GM23248 (cell line): Measurements from ENCODE around the gene RPS6KA3. TPM values are rescaled to one million over a fixed set of nuclear protein-coding genes. Genes with fewer than 3 reads are reported as not detected.

Experiments
- DNase-seq: peaks from one replicate; pipeline ENCODE4 v3.0.0-alpha.2; 2015
- H2AFZ ChIP-seq: fragments of 200-600 bp; sonication (generic); 2 replicates; pipeline ENCODE4 v1.6.1; 2016; ENCODE audit warnings: antibody characterized with exemption
- H3F3A ChIP-seq: fragments of 200-600 bp; sonication (generic); 2 replicates; pipeline ENCODE4 v1.6.1; 2016; ENCODE audit warnings: mild to moderate bottlenecking, antibody characterized with exemption, mixed run types; ENCODE audit not compliant: insufficient read depth
- H3K27ac ChIP-seq: fragments of 200-600 bp; sonication (generic); 2 replicates; pipeline ENCODE4 v1.5.1; 2016; ENCODE audit warnings: mild to moderate bottlenecking
- H3K27me3 ChIP-seq: fragments of 200-600 bp; sonication (generic); replicated peaks from 2 replicates; pipeline ENCODE4 v1.6.1; 2016; ENCODE audit warnings: mild to moderate bottlenecking; ENCODE audit not compliant: insufficient read depth
- H3K36me3 ChIP-seq: fragments of 200-600 bp; sonication (generic); 2 replicates; pipeline ENCODE4 v1.6.1; 2016; ENCODE audit warnings: low read depth, mild to moderate bottlenecking
- H3K4me1 ChIP-seq: fragments of 200-600 bp; sonication (generic); 2 replicates; pipeline ENCODE4 v1.6.1; 2016; ENCODE audit warnings: mild to moderate bottlenecking; ENCODE audit not compliant: insufficient read depth
- H3K4me2 ChIP-seq: fragments of 200-600 bp; sonication (generic); one replicate; pipeline ENCODE4 v1.6.1; 2016; ENCODE audit warnings: mild to moderate bottlenecking; ENCODE audit not compliant: unreplicated experiment
- H3K4me3 ChIP-seq: fragments of 200-600 bp; sonication (generic); 2 replicates; pipeline ENCODE4 v1.5.1; 2016; ENCODE audit warnings: mild to moderate bottlenecking
- H3K79me2 ChIP-seq: fragments of 200-600 bp; sonication (generic); 2 replicates; pipeline ENCODE4 v1.6.1; 2016; ENCODE audit warnings: mild to moderate bottlenecking; ENCODE audit not compliant: insufficient read depth
- H3K9ac ChIP-seq: fragments of 200-600 bp; sonication (generic); 2 replicates; pipeline ENCODE4 v1.6.1; 2016; ENCODE audit warnings: mild to moderate bottlenecking
- H3K9me2 ChIP-seq: fragments of 200-600 bp; sonication (generic); 2 replicates; pipeline ENCODE4 v1.6.1; 2016; ENCODE audit warnings: mixed run types, mild to moderate bottlenecking, moderate library complexity; ENCODE audit not compliant: insufficient read depth
- H3K9me3 ChIP-seq: fragments of 200-600 bp; sonication (generic); one replicate; pipeline ENCODE4 v1.6.1; 2017; ENCODE audit warnings: low read depth
- H4K20me1 ChIP-seq: fragments of 200-600 bp; sonication (generic); 2 replicates; pipeline ENCODE4 v1.6.0; 2016; ENCODE audit not compliant: insufficient read depth
- EZH2 ChIP-seq: fragments of 200-600 bp; sonication (generic); IDR thresholded peaks from 2 replicates; pipeline ENCODE4 v1.6.1; 2018; ENCODE audit warnings: antibody characterized with exemption, mild to moderate bottlenecking; ENCODE audit not compliant: insufficient read depth, poor library complexity, severe bottlenecking
- EZH2phosphoT487 ChIP-seq: fragments of 200-600 bp; sonication (generic); IDR thresholded peaks from 2 replicates; pipeline ENCODE4 v1.6.1; 2018; ENCODE audit warnings: antibody characterized with exemption, moderate library complexity, mild to moderate bottlenecking, low read depth; ENCODE audit not compliant: insufficient read depth
- WGBS, 2 experiments: methylation state at CpG; one replicate each; pipeline ENCODE4 v1.1.6; 2015 to 2017; ENCODE audit warnings: low lambda C conversion rate in 2 of 2, low coverage in 1 of 2; ENCODE audit errors: missing lambda C conversion rate in 2 of 2; 5-methylcytosine and 5-hydroxymethylcytosine counted together
- in situ Hi-C: fragments of 300-500 bp; cut with MboI; formaldehyde crosslinking; loops from 2 replicates; pipeline ENCODE4 v1.15.0; 2020
- polyA plus RNA-seq: library from polyadenylated mRNA; unstranded; fragments of >200 nt; fragmentation: Nextera tagmentation; extraction: Ambion mirVana; gene quantifications from 2 replicates; pipeline ENCODE4 v1.2.1, GENCODE V29; 2016
- total RNA-seq: library from RNA; depleted of rRNA; stranded (reverse); fragments of >200 nt; shearing (Covaris generic); gene quantifications from 2 replicates; pipeline ENCODE4 v1.2.3, GENCODE V29; 2014

The RPS6KA3 gene
- total and polyA plus RNA-seq, 2 experiments from 2014 or later, result 8.1 to 33.8 TPM

- Histone ChIP-seq H3K27me3 (no peaks in the 10 kb centered on the region), H3K4me1 (peaks cover 14% of the 10 kb centered on the region), H2AFZ (no peak overlapping the region), H3K36me3 (no peaks in the 10 kb centered on the region), H3K4me2 (no peak overlapping the region), H3F3A (peaks cover 6% of the 10 kb centered on the region; the same call in 1 of the 2 replicates), H3K9ac (no peak overlapping the region), H3K4me3 (no peak overlapping the region), H3K9me2 (no peaks in the 10 kb centered on the region), H4K20me1 (no peaks in the 10 kb centered on the region), H3K9me3 (no peaks in the 10 kb centered on the region), H3K27ac (no peak overlapping the region), H3K79me2 (peaks cover 73% of the 10 kb centered on the region)
- WGBS, 2 experiments, result 96 to 98% methylated on average over 7 of the region's 7 CpGs
- DNase-seq, result no peak
- no peak for TF ChIP-seq EZH2phosphoT487
- no peak for TF ChIP-seq EZH2
- in situ Hi-C loops, result no loop called here
Observed at GRCh38 chrX:20248592-20249192, 18.0 kb downstream of the RPS6KA3 start.

- 28 to 33% methylated on average over 2 of the region's 2 CpGs for WGBS, 2 experiments
- no peak overlapping the region for H3K27ac ChIP-seq
- H3K36me3 ChIP-seq, result no peaks in the 10 kb centered on the region
- no peak overlapping the region for H3K9ac ChIP-seq
- H4K20me1 ChIP-seq, result no peaks in the 10 kb centered on the region
- no peak overlapping the region for H2AFZ ChIP-seq
- no peaks in the 10 kb centered on the region for H3K9me3 ChIP-seq
- peaks cover 11% of the 10 kb centered on the region for H3K4me1 ChIP-seq
- H3K79me2 ChIP-seq, result peaks cover 77% of the 10 kb centered on the region
- peaks cover 6% of the 10 kb centered on the region; the same call in 1 of the 2 replicates for H3F3A ChIP-seq
- H3K4me2 ChIP-seq, result peak overlapping the region; percentile 39
- TF ChIP-seq EZH2phosphoT487, result no peak
- no peak for TF ChIP-seq EZH2
- in situ Hi-C loops, result no loop called here
- no peak overlapping the region for H3K4me3 ChIP-seq
- peak; percentile 50 for DNase-seq
- no peaks in the 10 kb centered on the region for H3K9me2 ChIP-seq
- no peaks in the 10 kb centered on the region for H3K27me3 ChIP-seq
Observed at GRCh38 chrX:20244931-20245330, 21.8 kb downstream of the RPS6KA3 start.

- Histone ChIP-seq H3K27ac (no peak overlapping the region), H3K9me3 (no peaks in the 10 kb centered on the region), H3K79me2 (peaks cover 87% of the 10 kb centered on the region), H3F3A (peaks cover 17% of the 10 kb centered on the region; the same call in 1 of the 2 replicates), H3K9me2 (no peaks in the 10 kb centered on the region), H3K4me3 (no peak overlapping the region), H3K4me1 (peaks cover 8% of the 10 kb centered on the region), H4K20me1 (no peaks in the 10 kb centered on the region), H3K36me3 (no peaks in the 10 kb centered on the region), H3K9ac (no peak overlapping the region), H3K27me3 (no peaks in the 10 kb centered on the region), H3K4me2 (no peak overlapping the region), H2AFZ (no peak overlapping the region)
- in situ Hi-C loops, result no loop called here
- DNase-seq, result no peak
- TF ChIP-seq EZH2phosphoT487, result no peak
- TF ChIP-seq EZH2, result no peak
Observed at GRCh38 chrX:20240201-20240600, 26.5 kb downstream of the RPS6KA3 start.

GRCh38 chrX:20237864-20238263, 28.8 kb downstream of the RPS6KA3 start:
- TF ChIP-seq EZH2 (no peak), EZH2phosphoT487 (no peak)
- H4K20me1 ChIP-seq, result no peaks in the 10 kb centered on the region
- H3K4me1 ChIP-seq, result no peaks in the 10 kb centered on the region
- peak; percentile 46 for DNase-seq
- H3K9ac ChIP-seq, result no peak overlapping the region
- H3K27ac ChIP-seq, result no peak overlapping the region
- no peaks in the 10 kb centered on the region for H3K9me2 ChIP-seq
- no peak overlapping the region for H2AFZ ChIP-seq
- H3K9me3 ChIP-seq, result no peaks in the 10 kb centered on the region
- in situ Hi-C loops, result no loop called here
- no peak overlapping the region for H3K4me2 ChIP-seq
- no peaks in the 10 kb centered on the region for H3K27me3 ChIP-seq
- H3K36me3 ChIP-seq, result 0 out of 2 replicates have a peak, but pooled peaks cover 3% of the 10 kb centered on the region
- H3F3A ChIP-seq, result peaks cover 15% of the 10 kb centered on the region; the same call in 1 of the 2 replicates
- WGBS, 2 experiments, result 89 to 100% methylated on average over 1 of the region's 1 CpG
- H3K4me3 ChIP-seq, result no peak overlapping the region
- peaks cover 88% of the 10 kb centered on the region for H3K79me2 ChIP-seq

GRCh38 chrX:20235755-20236154, 31.0 kb downstream of the RPS6KA3 start:
- H4K20me1 ChIP-seq, result no peaks in the 10 kb centered on the region
- H3K9me2 ChIP-seq, result no peaks in the 10 kb centered on the region
- peaks cover 75% of the 10 kb centered on the region for H3K79me2 ChIP-seq
- H3K36me3 ChIP-seq, result 0 out of 2 replicates have a peak, but pooled peaks cover 7% of the 10 kb centered on the region
- H3F3A ChIP-seq, result peaks cover 15% of the 10 kb centered on the region; the same call in 1 of the 2 replicates
- H3K27me3 ChIP-seq, result no peaks in the 10 kb centered on the region
- H3K4me3 ChIP-seq, result no peak overlapping the region
- in situ Hi-C loops, result no loop called here
- no peak overlapping the region for H3K4me2 ChIP-seq
- no peak for DNase-seq
- H3K9ac ChIP-seq, result no peak overlapping the region
- no peaks in the 10 kb centered on the region for H3K9me3 ChIP-seq
- no peaks in the 10 kb centered on the region for H3K4me1 ChIP-seq
- no peak overlapping the region for H2AFZ ChIP-seq
- no peak overlapping the region for H3K27ac ChIP-seq
- no peak for TF ChIP-seq EZH2
- no peak for TF ChIP-seq EZH2phosphoT487
